ENCODE results near the gene TCOF1.

The TCOF1 gene

GRCh38 chr5:150389531-150390266 is 32.2 kb downstream of the TCOF1 start:
- DNase-seq (ENCODE audit: low read depth in 2 of 2), result no peak

DNA sequence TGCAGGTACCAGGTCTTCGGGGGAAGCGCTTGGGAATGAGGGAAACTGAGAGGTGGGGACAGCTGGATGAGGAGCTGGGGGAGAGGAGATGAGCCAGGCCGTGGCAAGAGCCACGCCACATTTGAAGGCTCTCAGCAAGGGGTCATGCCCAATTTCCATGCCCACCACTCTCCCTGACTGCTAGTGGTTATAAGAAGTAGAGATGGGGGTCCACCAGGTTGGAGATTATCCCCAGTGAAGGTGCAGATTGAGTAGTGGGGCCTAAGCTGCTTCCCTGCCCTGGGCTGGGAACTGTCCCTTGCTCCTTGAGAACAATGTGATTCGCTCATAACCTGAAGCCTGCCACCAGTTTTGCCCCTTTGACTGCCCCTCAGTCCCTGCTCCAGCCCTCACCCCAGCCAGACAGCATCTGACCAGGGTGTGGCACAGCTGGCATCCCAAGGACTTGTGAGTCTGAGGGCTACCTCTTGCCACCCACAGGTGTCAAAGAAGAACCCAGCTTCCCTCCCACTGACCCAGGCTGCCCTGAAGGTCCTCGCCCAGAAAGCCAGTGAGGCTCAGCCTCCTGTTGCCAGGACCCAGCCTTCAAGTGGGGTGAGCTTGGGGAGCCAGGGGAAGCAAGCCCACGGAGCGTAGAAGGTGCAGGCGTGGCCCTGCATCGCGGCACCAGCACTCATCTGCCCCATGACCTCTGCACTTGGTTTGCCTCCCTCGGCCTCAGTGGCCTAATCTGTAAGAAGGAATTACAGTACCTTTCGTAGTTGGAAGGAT is 33.8 kb downstream of the TCOF1 start:
- DNase-seq (ENCODE audit: low read depth in 2 of 2), result no peak

DNA sequence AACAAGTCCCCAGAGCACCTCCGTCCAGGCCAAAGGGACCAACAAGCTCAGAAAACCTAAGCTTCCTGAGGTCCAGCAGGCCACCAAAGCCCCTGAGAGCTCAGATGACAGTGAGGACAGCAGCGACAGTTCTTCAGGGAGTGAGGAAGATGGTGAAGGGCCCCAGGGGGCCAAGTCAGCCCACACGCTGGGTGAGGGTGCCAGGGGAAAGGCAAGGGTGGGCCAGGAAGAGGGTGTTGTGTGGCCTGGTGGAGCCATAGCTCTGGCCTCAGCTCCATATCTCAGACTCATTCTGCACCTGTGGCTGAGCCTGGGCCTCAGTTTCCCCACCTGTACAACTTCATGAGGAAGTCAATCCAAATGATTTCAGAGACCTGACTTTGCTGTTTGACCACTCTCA is 34.5 kb downstream of the TCOF1 start:
- DNase-seq (ENCODE audit: low read depth in 2 of 2), result no peak

DNA sequence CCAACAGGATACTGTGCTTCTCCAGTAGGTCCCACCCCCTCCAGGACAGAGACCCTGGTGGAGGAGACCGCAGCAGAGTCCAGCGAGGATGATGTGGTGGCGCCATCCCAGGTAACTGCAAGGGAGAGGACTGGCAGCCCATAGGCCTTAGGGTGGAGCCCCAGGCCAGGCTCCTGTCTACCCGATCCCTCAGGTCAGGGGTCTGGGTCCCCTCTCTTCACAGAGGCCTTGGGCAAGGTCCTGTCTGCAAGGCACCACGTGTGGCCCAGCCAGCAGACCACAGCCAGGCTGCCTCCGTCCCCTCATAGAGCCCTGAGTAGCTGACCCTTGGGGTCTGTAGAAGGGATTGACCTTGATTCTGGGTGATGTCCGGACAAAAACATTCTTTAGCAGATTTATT is 35.2 kb downstream of the TCOF1 start:
- no peak for DNase-seq (ENCODE audit: low read depth in 2 of 2)

DNA sequence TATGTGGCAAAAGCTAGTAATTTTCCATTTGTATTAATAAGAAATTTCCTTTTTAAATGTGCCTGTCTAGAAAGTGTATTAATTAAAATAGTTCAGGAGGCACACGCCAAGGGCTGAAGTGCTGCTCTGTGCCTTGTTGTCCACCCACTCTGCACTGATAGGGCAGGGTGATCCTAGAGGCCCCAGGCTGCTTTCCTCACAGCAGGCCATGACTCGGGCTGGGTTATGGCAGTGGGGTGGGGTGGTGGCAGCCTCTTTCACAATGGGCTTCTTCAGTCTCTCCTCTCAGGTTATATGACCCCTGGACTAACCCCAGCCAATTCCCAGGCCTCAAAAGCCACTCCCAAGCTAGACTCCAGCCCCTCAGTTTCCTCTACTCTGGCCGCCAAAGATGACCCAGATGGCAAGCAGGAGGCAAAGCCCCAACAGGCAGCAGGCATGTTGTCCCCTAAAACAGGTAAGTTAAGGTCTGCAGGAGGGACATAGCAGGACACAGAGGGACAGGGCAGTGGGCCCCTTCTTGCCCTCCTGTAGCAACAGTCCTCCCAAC is 35.7 kb downstream of the TCOF1 start:
- DNase-seq (ENCODE audit: low read depth in 2 of 2), result no peak

DNA sequence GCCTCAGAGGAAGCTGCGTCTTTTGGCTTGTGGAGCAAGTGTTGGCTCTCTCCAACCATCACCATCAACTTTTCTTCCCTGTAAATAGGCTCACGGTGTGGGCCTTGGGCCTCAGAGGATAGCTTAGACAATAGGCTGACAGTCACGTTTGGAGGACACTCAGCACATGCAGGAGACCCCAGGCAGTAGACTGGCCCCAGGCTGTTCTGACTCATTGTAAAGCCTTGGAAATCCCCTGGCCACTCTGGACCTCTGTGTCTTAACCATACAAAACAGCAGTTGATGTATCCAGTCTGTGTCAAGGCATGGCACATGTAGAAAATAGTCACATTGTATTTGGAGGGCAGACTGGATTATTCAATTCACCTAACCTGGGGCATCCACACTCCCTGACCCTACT is 36.6 kb downstream of the TCOF1 start:
- DNase-seq (ENCODE audit: low read depth in 2 of 2), result no peak

- DNase-seq (ENCODE audit: low read depth in 2 of 2), result no peak
Observed at GRCh38 chr5:150394912-150395687, 37.6 kb downstream of the TCOF1 start.

DNA sequence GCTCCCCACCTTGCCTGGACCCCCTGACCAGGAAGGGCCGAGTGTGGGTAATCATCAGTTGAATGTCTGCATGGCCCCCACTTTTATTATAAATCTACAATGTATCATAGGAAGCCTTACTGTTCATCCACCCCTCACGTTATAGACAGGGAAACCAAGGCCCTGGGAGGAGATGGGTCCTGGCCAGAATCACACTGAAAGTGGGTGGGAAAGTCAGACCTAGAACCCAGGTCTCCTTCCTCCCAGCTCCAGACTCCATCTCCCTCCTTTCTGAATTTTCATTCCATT is 38.1 kb downstream of the TCOF1 start:
- no peak for DNase-seq (ENCODE audit: low read depth in 2 of 2)

DNA sequence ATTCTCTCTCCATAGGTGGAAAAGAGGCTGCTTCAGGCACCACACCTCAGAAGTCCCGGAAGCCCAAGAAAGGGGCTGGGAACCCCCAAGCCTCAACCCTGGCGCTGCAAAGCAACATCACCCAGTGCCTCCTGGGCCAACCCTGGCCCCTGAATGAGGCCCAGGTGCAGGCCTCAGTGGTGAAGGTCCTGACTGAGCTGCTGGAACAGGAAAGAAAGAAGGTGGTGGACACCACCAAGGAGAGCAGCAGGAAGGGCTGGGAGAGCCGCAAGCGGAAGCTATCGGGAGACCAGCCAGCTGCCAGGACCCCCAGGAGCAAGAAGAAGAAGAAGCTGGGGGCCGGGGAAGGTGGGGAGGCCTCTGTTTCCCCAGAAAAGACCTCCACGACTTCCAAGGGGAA is 38.8 kb downstream of the TCOF1 start:
- DNase-seq (ENCODE audit: low read depth in 2 of 2), result no peak

DNA sequence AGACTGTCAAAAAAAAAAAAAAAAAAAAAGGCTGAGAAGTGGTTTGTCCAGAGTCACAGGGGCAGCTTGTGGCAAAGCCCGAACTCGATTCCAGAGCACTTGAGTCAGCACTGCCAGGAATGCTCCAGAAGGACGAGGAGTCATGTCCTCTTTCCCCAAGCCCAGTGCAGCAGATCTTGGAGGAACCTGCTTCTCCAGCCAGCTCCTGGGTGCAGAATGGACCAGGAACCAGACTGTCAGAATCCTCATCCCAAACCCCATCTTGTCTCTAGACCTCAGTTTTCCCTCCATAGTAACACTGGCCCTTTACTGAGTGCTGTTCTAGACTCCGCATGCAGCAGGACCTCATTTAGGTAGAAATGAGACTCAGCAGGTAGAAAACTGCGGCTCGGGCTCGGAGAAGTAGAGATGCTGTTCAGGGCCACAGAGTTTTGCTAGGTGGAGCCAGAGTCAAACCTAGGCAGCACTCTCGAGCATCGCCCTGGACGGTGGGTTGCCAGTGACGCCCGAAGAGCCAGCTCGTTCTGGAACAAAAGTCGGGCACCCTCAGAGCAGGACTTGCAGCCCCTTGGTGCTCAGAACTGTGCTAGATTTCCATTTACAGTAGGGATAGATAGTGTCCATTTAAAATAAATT is 39.8 kb downstream of the TCOF1 start:
- no peak for DNase-seq (ENCODE audit: low read depth in 2 of 2)

DNA sequence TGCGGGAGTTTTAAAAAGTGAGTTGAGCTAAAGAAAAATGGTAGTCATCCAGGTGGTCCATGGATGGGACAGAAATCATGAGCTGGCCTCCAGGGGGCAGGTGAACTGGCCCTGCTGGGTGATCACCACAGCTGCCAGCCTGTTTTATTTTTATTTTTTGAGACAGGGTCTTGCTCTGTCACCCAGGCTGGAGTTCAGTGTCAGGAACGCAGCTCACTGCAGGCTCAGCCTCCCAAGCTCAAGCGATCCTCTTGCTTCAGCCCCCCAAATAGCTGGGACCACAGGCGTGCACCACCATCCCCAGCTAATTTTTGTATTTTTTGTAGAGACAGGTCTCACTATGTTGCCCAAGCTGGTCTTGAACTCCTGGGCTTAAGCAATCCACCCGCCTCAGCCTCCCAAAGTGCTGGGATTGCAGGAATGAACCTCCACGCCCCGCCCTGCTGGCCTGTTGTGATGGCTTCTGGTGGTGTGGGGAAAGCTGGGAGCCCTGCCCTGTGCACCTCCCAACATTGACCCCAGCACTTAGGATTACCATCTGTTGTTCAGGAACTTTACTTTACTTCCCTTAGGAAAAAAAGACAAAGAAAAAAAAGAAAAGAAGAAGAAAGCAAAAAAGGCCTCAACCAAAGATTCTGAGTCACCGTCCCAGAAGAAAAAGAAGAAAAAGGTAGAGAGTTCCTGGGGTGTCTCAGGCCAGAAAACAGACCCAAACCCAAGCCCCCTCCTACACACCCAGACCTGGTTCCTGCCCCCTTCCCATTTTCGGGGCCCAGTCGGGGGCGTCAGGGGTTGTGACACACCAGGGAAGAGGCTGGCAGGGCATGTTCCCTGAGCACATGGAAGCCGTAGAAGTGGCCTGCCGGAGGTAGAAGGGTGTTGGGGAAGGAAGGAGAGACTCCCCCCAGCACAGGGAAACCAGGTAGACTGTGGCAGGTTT is 40.6 kb downstream of the TCOF1 start:
- no peak for DNase-seq (ENCODE audit: low read depth in 2 of 2)

GRCh38 chr5:150398722-150399523 is 41.4 kb downstream of the TCOF1 start:
- DNase-seq (ENCODE audit: low read depth in 2 of 2), result no peak

GRCh38 chr5:150399524-150400211 is 42.2 kb downstream of the TCOF1 start:
- DNase-seq (ENCODE audit: low read depth in 2 of 2), result no peak

DNA sequence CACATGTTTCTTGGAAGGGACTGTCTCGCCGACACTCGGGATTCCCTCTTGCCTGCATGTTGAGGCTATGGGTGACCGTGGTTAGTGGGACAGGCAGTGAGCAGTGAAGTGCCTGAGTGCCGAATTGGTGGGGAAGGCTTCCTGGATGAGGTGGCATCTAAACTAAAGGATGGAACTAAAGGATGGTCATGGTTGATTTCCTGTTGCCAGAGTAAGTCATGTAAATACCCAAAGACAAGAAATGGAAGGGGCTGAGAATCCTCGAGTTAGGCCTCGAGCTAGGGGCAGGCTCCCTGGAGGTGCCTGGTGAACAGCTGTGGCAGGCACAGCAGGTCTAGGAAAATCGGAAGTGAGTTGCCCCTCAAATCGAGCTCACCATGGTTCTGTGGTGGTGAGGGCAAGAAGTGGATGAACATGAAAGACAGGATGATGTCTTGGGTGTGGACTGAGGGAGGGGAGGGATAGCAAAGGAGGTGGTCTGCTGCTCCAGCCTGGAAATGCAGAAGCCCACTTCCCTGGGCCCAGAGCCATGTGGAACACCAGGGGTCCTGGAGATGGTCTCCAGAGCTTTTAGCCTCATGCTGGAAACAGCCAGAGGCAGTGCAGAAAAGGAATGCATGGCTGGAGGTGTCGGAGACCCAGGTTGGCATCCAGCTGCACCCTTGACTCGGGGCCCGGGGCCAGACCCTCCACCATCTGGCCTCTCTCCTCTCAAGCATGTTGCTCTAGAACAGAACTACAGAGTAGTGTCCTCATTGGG is 43.0 kb downstream of the TCOF1 start:
- no peak for DNase-seq (ENCODE audit: low read depth in 2 of 2)

GRCh38 chr5:150401076-150401375 is 43.5 kb downstream of the TCOF1 start:
- DNase-seq (ENCODE audit: low read depth in 2 of 2), result no peak

- DNase-seq (ENCODE audit: low read depth in 2 of 2), result no peak
Observed at GRCh38 chr5:150401376-150402228, 44.1 kb downstream of the TCOF1 start.

GRCh38 chr5:150402229-150402773 is 44.8 kb downstream of the TCOF1 start:
- DNase-seq (ENCODE audit: low read depth in 2 of 2), result no peak

- DNase-seq (ENCODE audit: low read depth in 2 of 2), result no peak
Observed at GRCh38 chr5:150402901-150403342, 45.4 kb downstream of the TCOF1 start.
